ENCODE results near the gene BCAS3.

BCAS3 gene

GRCh38 chr17:60900688-60901087, 223.0 kb downstream of the BCAS3 start:
- no peak for TF ChIP-seq CTCF (IDR thresholded peaks at IDR 0.05; ENCODE audit: insufficient read depth, low read depth, low read length, missing control alignments)
- H3K4me3 ChIP-seq (ENCODE audit: low read depth, low read length), result no peak overlapping the region
- no peak for DNase-seq (ENCODE audit: low read depth)

DNA sequence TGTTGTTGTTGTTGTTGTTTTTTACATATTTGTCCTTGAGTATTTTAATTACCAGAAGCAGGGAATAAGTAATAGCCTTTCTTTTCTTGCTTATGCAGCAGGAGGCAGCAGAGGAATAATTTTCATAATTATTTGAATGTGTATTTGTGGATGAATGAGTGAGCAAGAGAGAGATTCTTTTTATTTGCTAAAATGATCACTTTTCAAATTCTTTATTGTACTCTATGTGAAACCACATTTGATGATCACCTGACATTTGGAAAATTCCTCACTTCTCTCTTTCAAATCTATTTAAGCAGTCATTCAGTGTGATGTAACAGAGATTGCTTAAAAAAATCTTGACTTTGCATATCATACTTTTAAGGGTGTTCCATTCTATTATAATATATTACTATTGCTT, 223.6 kb downstream of the BCAS3 start:
- no peak for DNase-seq (ENCODE audit: low read depth)
- no peak overlapping the region for H3K4me3 ChIP-seq (ENCODE audit: low read depth, low read length)
- no peak for TF ChIP-seq CTCF (IDR thresholded peaks at IDR 0.05; ENCODE audit: insufficient read depth, low read depth, low read length, missing control alignments)

GRCh38 chr17:60901806-60902205, 224.2 kb downstream of the BCAS3 start:
- no peak for DNase-seq (ENCODE audit: low read depth)
- H3K4me3 ChIP-seq (ENCODE audit: low read depth, low read length), result no peak overlapping the region
- no peak for TF ChIP-seq CTCF (IDR thresholded peaks at IDR 0.05; ENCODE audit: insufficient read depth, low read depth, low read length, missing control alignments)

- no peak for DNase-seq (ENCODE audit: low read depth)
- H3K4me3 ChIP-seq (ENCODE audit: low read depth, low read length), result no peak overlapping the region
- no peak for TF ChIP-seq CTCF (IDR thresholded peaks at IDR 0.05; ENCODE audit: insufficient read depth, low read depth, low read length, missing control alignments)
Observed at GRCh38 chr17:60902399-60902798, 224.7 kb downstream of the BCAS3 start.

DNA sequence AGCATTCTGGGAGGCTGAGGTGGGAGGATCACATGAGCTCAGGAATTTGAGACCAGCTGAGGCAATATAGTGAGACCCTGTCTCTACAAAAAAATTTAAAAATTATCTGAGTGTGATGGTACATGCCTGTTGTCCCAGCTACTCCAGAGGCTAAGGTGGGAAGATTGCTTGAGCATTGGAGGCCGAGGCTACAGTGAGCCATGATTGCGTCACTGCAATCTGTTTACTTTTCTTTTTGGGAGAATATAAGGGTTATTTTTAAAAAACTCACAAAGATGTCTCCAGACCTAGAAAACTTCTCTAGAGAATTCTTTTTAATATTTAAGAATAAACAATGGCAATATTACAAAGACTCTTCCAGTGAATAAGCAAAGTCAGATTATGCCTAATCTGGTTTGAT, 226.9 kb downstream of the BCAS3 start:
- DNase-seq (ENCODE audit: low read depth), result no peak
- H3K4me3 ChIP-seq (ENCODE audit: low read depth, low read length), result no peak overlapping the region
- no peak for TF ChIP-seq CTCF (IDR thresholded peaks at IDR 0.05; ENCODE audit: insufficient read depth, low read depth, low read length, missing control alignments)

GRCh38 chr17:60905709-60906108, 228.1 kb downstream of the BCAS3 start:
- DNase-seq (ENCODE audit: low read depth), result no peak
- no peak overlapping the region for H3K4me3 ChIP-seq (ENCODE audit: low read depth, low read length)
- TF ChIP-seq CTCF (IDR thresholded peaks at IDR 0.05; ENCODE audit: insufficient read depth, low read depth, low read length, missing control alignments), result no peak

- TF ChIP-seq CTCF (IDR thresholded peaks at IDR 0.05; ENCODE audit: insufficient read depth, low read depth, low read length, missing control alignments), result no peak
- H3K4me3 ChIP-seq (ENCODE audit: low read depth, low read length), result no peak overlapping the region
- DNase-seq (ENCODE audit: low read depth), result no peak
Observed at GRCh38 chr17:60908324-60908723, 230.7 kb downstream of the BCAS3 start.

Data from GM12865 (cell line).